Renal pelvis (tissue), 12 donors: Measurements from ENCODE around the gene OR52K1. TPM values are rescaled to one million over a fixed set of nuclear protein-coding genes. Genes with fewer than 3 reads are reported as not detected.

Experiments
- DNase-seq: peaks from one replicate; pipeline ENCODE4 v3.0.0-alpha.2; 2013
- long read RNA-seq, 16 experiments: transcript quantifications; one replicate each; lab custom pipeline, GENCODE V29; 2026
- polyA plus RNA-seq, 3 donors: library from polyadenylated mRNA; unstranded; fragments of 120-200 nt; gene quantifications; one replicate each; pipeline ENCODE4 v1.2.1, GENCODE V29; 2013; ENCODE audit not compliant: insufficient read length in 3 of 3

Gene OR52K1
- under 1 TPM; 0.07 to 0.33 (median 0.23) TPM for polyA plus RNA-seq
- long read RNA-seq, donor 1 = 0 reads
- long read RNA-seq, donor 2 = 0 reads
- long read RNA-seq, donor 3 = 0 reads
- long read RNA-seq, donor 4 = 0 reads
- long read RNA-seq, donor 5 = 0 reads
- long read RNA-seq, donor 6 = 0 reads
- long read RNA-seq, donor 7 = 0 reads
- long read RNA-seq, donor 8 = 0 reads
- long read RNA-seq, donor 9 = 0 reads
- long read RNA-seq, donor 10 = 0 reads
- long read RNA-seq, donor 11 = 0 reads
- long read RNA-seq, donor 12 = 0 reads
- long read RNA-seq, donor 13 = 0 reads
- long read RNA-seq, donor 14 = 0 reads
- long read RNA-seq, donor 15 = 0 reads
- long read RNA-seq, donor 16 = 0 reads

GRCh38 chr11:4482445-4482844, at the start of gene OR52K1:
Gene OR52K1 (plus strand): TSS chr11:4482646. CDS start chr11:4488901, 6,255 bp downstream.
- no peak for DNase-seq

DNA sequence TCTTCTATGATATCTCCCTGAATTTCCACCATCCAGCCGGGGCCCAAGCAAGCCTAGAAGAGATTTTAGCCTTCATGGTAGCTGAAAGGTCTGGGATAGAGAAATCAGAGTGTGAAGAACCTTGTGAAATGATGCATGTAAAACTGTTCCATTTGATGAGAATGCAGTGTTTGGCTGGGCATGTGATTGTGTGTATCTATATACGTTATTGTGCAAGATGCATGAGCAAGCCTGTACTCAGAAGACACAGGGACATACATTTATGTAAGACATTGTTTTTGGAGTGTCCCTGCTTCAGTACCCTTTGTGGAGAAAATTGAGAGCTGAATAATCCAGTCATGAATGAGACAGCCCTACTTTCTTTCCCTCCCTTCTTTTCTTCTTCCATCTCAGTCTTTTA, 48.6 kb upstream of the OR52K1 start:
- DNase-seq = no peak

GRCh38 chr11:4436411-4436810, 46.0 kb upstream of the OR52K1 start:
- no peak for DNase-seq

GRCh38 chr11:4441515-4441914, 40.9 kb upstream of the OR52K1 start:
- no peak for DNase-seq

DNA sequence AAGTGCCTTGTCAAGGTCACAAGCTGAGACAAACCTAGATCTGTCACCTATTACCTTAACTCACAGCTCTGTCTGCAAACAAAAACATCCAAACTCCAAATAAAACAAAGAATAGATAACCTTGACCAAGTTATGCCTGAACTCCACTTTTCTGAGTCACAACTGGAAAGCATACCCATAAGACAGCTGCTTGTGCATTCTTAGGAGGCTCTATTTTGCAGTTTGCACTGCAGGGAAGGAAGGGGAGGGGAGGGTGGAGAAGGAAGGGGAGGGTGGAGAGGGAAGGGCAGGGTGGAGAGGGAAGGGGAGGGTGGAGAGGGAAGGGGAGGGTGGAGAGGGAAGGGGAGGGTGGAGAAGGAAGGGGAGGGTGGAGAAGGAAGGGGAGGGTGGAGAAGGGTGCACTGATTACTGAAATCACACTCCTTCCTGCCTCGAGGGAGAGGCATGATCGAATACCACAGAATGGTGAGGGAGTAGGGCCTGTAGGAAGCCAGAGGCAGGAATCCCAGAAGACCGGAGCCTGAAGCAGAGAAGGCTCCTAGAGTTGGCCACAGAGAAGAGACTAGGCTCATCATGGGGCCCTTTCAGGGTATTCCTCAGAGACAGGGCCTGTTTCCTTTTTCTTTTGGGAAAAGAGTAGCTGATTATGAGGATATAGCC, 39.1 kb upstream of the OR52K1 start:
- no peak for DNase-seq

DNA sequence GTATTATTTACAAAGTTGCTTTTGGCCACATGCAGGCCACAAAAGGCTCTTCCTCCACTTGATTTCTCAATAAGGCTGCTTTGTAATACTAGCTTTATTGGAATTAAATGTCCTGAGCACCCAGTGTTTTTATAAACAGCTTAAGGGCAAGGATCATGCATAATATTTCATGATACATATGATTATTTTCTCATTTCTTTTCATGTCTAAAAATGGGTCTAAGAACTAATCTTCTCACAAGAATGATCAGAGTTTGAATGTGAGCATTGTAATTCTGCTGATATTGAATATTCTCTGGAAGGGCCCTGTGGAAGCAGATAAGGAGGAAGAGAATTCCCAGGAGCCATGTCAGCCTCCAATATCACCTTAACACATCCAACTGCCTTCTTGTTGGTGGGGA, 33.5 kb upstream of the OR52K1 start, which contains the start of gene OR52K2:
TSS of gene OR52K2 (plus strand) at position 301 of the 400 bp plus-strand sequence. CDS start at position 346, 45 bp downstream.
- no peak for DNase-seq

- no peak for DNase-seq
These were observed 29.3 kb upstream of the OR52K1 start for GRCh38 chr11:4453118-4453517.

- no peak for DNase-seq
These were observed 28.4 kb upstream of the OR52K1 start for GRCh38 chr11:4454021-4454420.

- no peak for DNase-seq
These were observed 27.0 kb upstream of the OR52K1 start for GRCh38 chr11:4455419-4455818.

- no peak for DNase-seq
These were observed 22.9 kb upstream of the OR52K1 start for GRCh38 chr11:4459500-4459899.

DNA sequence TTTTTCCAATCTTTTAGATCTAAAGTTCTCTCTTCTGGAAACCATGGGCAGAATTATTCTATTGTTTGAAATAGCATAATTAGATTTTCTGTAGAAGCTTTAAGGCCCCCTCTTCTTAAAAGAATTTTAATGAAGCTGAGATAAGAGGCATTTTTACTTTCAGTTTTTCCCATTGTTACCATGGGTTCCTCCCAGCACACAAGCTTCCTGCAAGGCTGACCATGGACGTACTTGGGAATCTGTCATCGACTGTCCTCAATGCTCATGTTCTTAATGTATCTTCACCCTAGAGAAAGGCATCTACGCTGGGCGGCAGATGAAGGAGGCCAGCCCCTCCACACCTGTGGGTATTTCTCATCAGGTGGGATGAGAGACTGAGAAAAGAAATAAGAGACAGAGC, 22.3 kb upstream of the OR52K1 start:
- no peak for DNase-seq

- DNase-seq = no peak
These were observed 18.0 kb upstream of the OR52K1 start for GRCh38 chr11:4464216-4465159.

DNA sequence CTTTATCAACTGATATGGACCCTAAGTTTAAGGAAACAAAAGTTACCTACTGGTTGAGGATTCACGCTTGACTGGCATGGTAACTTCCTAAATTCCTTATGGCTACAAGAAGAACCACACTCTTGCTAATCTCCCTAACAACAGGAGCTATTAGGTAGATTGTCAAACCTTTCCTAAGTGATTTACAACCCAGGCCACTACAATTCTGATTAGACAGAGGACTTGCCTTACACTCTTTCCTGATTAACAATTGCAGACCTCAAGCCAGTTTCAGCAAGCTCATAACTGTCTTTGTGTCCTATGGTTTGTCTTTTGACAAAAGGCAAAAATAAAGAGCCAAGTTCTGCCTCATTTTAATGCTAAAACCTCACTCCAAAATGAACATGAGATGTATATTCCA, 17.0 kb upstream of the OR52K1 start:
- no peak for DNase-seq

DNA sequence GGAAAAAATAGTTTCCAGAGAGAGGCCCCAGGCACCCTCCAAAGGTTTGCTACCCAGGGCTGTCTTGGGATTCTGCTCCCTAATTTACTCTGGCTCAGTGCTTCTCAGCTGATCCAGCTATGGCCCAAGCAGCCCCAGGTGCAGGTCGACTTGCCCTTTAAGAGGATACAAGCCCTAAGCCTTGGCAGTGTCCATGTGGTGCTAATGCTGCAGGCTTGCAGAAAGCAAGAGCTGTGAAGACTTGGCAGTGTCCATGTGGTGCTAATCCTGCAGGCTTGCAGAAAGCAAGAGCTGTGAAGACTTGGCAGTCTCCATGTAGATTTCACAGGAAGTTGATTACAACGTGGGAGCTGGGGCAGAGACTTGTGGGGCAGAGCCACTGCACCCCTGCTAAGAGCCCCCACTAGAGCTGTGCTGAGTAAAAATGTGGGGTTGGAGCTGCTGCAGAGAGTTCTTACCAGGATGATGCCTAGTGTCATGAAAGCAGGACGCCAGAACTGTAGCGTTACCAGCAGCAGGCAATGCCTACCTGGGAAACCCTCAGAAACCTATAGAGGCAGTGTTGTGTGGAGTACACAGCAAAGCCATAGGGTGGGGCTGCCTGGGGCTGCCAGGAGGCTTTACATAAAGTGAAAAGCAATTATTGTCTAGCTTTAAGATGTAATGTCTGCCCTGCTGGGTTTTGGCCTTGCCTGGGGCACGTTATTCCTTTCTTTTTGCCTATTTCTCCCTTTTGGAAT, 16.1 kb upstream of the OR52K1 start:
- no peak for DNase-seq

GRCh38 chr11:4466871-4467442, 15.5 kb upstream of the OR52K1 start:
- no peak for DNase-seq

DNA sequence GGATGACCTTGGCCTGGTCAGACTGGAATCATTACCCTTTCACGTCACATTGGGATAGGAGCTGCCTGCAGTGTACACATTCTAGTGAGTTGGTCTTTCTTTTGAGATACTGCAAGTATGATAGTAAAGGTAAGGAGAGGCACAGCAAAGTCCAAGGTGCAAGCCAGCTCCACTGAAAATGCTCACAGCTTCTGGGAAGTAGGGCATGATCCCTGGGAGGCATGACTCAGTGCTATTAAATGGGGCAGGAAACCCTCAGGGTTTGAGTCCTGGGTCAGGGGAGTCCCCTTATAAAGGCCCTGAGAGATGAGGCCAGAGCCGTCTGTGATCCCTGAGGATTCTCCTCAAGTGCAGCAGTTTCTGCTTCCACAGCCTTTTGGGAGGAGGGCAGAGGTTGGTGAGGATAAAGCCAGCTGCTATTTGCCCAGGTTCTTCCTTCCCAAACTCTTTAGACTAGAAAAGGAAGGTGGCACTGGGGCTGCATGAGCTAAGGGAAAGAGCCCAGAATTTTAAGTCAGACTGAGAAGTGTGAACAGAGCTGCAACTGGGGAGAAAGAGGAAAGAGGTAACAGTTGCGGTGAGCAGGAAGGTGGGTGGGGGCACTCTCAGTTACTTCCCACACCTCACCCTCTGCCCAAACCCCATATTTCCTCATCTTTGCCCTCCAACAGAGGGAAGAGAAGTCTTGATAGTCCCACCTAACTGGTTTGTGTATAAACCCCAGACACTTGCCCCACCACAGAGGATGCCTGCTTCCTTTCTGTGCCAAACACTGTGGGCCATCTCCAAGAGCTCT, 14.4 kb upstream of the OR52K1 start:
- DNase-seq = no peak

DNA sequence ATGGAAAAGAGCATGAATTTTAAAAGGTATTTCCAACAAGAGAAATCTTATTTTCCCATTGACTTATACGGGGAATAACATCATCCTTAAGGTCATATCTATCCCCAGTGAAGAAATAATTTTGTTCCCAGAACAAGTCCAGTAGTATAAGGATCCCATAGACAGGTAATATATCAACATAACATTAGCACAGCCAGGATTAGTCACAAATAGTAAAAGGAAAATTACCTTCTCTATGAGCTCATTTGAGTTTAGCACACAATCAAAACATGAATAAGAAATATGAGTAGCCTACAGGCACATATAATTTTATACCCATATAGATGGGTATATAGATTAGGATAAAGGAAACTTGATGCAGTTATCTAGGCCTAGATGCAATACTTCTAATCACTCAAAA, 2.8 kb upstream of the OR52K1 start:
- no peak for DNase-seq

DNA sequence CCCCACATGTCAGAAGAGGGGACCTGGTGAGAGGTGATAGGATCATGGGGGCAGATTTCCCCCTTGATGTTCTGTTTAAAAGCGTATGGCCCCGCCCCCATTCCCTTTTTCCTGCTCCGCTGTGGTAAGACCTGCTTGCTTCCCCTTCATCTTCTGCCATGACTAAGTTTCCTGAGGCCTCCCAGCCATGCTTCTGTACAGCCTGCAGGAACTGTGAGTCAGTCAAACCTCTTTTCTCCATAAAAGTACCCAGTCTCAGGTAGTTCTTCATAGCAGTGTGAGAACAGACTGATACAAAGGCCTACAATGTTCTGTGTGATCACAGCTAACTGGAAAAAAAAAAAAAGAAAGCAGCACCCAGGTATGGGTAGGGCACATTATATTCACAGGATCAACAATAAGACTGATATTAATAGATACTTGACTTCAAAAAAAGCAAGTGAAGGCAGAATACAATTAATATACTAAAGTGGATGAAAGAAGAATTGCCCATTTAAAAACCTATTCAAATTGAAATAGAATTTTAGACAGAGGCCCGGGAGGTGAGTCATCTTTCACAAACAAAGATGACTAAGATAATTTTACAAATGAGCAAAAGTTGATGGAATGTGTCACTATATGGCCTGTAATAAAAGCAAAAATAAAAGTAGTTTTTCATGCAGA, 1.7 kb upstream of the OR52K1 start:
- DNase-seq = no peak

DNA sequence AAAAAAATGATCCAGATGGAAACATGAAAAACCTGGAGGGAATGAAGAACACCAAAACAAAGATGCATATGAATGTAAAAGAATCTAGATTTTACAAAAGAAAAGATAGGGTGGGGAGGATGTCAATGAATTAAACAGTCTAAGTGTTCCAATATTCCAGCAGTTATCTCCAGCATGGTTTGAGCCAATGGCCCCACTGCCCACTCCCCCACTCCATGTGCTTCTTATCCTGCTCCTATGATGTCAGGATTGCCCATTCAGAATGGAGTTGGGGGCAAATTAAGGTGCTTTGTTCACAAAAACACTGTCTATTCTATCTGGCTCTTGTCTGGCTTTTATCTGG, 1.2 kb upstream of the OR52K1 start:
- DNase-seq = no peak

GRCh38 chr11:4484310-4484709, 1.9 kb downstream of the OR52K1 start:
- DNase-seq = no peak
